IPS-18a (cell line): ENCODE measurements around the gene HIVEP2.

Source experiments
- H3K27ac ChIP-seq: one replicate; pipeline ENCODE4 v1.5.1; 2013; ENCODE audit warnings: low read length
- H3K27me3 ChIP-seq: one replicate; pipeline ENCODE4 v1.6.1; 2013; ENCODE audit warnings: mild to moderate bottlenecking, low read length; ENCODE audit not compliant: control insufficient read depth, insufficient read depth
- H3K36me3 ChIP-seq: one replicate; pipeline ENCODE4 v1.6.1; 2013; ENCODE audit warnings: low read depth, low read length; ENCODE audit not compliant: control insufficient read depth
- H3K4me1 ChIP-seq: one replicate; pipeline ENCODE4 v1.6.1; 2013; ENCODE audit warnings: low read depth, low read length; ENCODE audit not compliant: control insufficient read depth
- H3K4me3 ChIP-seq: one replicate; pipeline ENCODE4 v1.5.1; 2013; ENCODE audit warnings: low read length
- H3K9ac ChIP-seq: one replicate; pipeline ENCODE4 v1.6.1; 2013; ENCODE audit warnings: mild to moderate bottlenecking, low read length, moderate library complexity
- H3K9me3 ChIP-seq: one replicate; pipeline ENCODE4 v1.6.1; 2013; ENCODE audit warnings: low read depth, low read length; ENCODE audit not compliant: control insufficient read depth

HIVEP2 gene

DNA sequence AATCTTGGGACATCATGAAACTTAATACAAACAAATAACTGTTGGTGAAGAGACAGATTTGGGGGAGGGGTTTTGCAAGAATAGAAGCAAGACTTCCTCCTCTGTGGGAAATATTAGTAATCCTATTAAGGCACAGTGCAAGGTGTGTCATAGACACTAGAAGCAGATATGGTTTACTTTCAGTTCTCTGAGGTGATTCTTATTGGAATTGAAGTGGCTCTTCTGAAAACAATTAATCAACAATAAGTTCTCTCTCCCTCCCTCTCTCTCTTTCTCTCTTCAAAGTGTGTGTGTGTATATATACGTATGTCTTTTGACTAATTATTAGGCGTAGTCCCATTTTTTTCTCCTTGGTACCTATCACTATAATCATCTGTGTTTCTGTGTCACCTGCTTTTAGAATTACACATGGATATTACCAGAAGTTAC lies 99.8 kb downstream of the HIVEP2 start:
- no peak overlapping the region for H3K27ac ChIP-seq
- H3K9me3 ChIP-seq = no peaks in the 10 kb centered on the region
- peak overlapping the region; percentile 32 for H3K4me3 ChIP-seq
- no peaks in the 10 kb centered on the region for H3K36me3 ChIP-seq
- peaks cover 42% of the 10 kb centered on the region for H3K4me1 ChIP-seq
- H3K27me3 ChIP-seq = no peaks in the 10 kb centered on the region
- H3K9ac ChIP-seq = no peak overlapping the region

DNA sequence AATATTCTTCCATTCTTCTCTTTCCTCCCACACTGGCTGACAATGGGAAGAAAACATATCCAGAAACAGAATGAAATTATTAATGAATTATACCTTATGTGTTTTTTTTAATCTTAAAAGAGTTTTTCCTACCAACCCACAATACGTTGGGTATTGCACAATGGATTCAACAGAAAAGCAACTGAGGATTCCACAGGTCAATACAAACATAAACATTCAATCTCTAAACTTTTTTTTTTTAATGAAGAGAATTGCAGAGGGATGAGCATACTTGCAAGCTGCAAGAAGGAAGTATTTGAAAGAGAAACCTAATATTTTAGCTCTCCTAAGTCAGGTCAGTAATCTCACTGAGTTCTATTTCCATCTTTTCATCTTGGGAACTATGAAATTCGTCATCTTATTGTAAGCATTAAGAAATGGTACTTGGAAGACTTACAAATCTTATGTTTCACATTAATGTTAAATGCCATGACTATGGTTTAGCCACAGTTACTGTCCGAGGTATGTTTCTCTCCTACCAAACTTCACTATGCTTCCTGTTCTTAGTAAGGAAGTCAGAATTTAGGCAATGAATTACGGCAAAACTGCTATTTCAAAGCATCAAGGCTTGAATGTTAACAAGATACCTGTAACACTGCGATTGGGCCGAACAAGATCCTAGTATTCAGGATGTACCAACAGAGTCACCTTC lies 100.8 kb downstream of the HIVEP2 start:
- Histone ChIP-seq H3K4me1 (peaks cover 42% of the 10 kb centered on the region), H3K36me3 (no peaks in the 10 kb centered on the region), H3K27me3 (no peaks in the 10 kb centered on the region), H3K4me3 (no peak overlapping the region), H3K27ac (no peak overlapping the region), H3K9ac (no peak overlapping the region), H3K9me3 (no peaks in the 10 kb centered on the region)

DNA sequence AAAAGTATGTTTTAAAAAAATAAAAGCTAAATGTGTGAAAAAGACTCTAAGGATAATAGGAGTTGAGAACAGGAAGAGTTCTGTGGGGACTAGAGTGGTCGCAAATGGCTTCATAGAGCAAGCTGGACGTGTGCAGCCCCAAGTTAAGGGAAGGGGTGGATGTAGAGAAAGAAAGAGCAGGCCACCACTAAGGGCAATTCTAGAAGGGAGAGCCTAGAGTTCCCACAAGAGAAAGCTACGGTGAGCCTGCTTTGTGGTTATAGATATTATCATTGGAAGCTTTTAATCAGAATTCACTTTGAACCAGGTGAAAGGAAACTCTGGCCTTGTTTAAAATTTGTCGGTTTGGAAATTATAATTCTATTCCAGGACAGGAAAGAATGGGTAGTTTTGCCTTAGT lies 101.6 kb downstream of the HIVEP2 start:
- no peaks in the 10 kb centered on the region for H3K36me3 ChIP-seq
- H3K9me3 ChIP-seq = no peaks in the 10 kb centered on the region
- H3K27me3 ChIP-seq = no peaks in the 10 kb centered on the region
- H3K9ac ChIP-seq = no peak overlapping the region
- no peak overlapping the region for H3K27ac ChIP-seq
- peaks cover 42% of the 10 kb centered on the region for H3K4me1 ChIP-seq
- no peak overlapping the region for H3K4me3 ChIP-seq

DNA sequence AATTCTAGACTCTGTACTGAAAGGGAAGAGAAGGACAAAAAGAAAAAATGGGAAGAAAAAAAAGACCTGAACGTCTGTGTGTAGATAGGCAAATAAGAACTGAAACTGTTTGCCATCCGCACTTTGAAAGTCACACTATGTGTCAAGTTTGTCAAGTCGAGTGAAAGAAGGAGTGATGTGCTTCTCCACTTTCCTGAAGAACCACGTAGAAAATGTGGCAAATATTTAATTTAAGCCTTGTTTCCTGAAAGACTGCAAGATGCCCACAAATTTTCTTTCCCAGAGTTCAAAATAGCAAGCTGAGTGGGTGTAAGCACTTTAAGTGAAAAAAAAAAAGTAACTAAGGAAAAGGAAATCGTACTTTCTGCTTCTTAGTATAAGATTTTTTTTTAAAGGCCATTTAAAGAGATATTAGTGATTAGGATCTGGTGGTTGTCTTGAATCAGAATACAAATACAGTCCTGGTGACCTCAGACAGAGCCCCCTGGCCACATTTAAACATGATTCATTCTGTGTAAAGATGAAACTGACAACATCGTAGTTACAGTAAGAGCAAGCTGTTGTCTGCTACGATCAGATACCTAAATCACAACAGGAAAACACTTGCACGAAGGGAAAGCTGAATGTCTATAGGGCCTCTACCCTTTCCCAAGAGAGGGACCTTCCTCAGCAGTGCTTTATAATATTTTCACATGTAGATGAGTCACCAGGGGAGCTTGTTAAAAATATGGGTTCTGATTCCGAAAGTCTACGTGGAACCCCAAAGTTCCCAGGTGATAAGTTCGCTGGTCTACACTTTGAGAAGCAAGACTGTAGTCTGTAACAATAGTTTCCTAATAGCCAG lies 102.3 kb downstream of the HIVEP2 start:
- no peaks in the 10 kb centered on the region for H3K9me3 ChIP-seq
- H3K36me3 ChIP-seq = no peaks in the 10 kb centered on the region
- peaks cover 42% of the 10 kb centered on the region for H3K4me1 ChIP-seq
- H3K9ac ChIP-seq = no peak overlapping the region
- no peak overlapping the region for H3K27ac ChIP-seq
- no peaks in the 10 kb centered on the region for H3K27me3 ChIP-seq
- no peak overlapping the region for H3K4me3 ChIP-seq

DNA sequence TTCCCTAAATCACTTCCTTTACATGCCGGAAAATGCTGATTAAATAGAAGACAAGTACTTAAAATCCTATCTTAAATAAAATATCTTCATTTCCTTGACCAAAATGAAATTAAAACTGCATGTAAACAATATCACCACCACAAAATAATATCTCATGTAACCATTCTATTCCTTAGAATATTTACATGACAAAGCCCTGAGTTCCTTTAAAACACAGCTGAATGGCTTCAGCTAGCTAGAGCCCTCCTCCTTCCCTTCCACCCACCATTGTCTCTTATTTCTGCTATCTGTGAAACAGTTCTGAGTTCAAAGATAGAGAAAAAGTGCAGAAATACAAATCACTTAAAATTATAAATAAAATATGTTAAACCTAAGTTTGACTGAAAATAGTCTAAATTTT lies 103.1 kb downstream of the HIVEP2 start:
- no peaks in the 10 kb centered on the region for H3K36me3 ChIP-seq
- no peaks in the 10 kb centered on the region for H3K27me3 ChIP-seq
- no peak overlapping the region for H3K9ac ChIP-seq
- no peak overlapping the region for H3K4me3 ChIP-seq
- no peaks in the 10 kb centered on the region for H3K9me3 ChIP-seq
- no peak overlapping the region for H3K27ac ChIP-seq
- peaks cover 39% of the 10 kb centered on the region for H3K4me1 ChIP-seq

DNA sequence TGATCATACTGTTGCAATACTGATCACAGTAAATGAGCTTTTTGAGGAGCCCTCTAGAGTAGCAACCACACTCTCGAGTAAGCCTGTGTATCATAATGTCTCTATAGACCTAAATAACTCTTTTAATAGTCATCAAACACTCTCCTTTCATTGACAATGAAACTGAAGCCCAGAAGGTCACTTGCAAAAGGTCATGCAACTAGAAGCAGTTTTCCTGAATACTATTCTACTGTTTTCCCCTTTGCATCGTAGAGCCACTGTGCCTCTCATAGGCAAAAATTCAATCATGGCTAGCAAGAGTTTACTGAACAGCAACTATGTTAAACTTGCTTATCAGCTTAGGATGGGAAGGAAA lies 105.3 kb downstream of the HIVEP2 start:
- Histone ChIP-seq H3K9me3 (no peaks in the 10 kb centered on the region), H3K9ac (no peak overlapping the region), H3K27ac (no peak overlapping the region), H3K27me3 (no peaks in the 10 kb centered on the region), H3K4me1 (peaks cover 16% of the 10 kb centered on the region), H3K36me3 (no peaks in the 10 kb centered on the region), H3K4me3 (no peak overlapping the region)

DNA sequence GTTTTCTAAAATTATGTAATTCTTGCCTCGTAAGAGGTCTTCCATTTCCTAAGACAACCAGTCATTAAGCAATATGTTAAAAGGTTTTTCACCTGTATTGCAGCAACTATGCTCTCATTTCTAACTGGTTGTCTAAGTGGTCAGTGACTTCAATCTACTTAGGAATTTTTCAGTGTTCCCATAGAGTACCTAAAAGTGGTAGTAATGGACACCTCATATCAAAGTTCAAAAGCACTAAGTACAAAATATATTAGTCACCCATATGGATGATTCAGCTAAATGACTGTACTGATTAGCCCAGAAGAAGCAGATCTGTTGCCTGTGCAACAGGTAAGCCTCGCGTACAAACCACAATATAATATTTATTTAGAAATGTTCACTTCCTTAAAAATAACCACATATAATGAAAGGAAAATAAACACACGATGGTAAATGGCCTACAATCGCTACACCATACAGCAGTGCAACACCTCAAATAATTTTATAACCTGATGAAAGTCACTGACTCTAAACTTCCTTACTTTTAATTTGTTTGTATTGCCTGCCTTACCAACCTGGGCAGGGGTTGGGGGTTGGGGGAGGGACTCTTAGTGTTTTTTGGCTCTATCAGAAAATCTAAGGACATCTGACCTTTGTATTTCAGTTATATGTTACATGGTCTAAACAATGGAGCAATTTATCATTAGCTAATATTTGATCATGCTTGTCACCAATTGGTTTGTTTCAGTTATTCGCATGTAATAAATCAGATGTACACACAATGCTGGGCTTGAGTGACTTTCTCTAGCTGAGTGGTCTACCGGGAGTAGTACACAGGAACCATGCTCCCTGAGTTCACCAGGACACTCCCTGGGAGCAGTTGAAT lies 105.9 kb downstream of the HIVEP2 start:
- Histone ChIP-seq H3K9ac (no peak overlapping the region), H3K4me1 (peaks cover 14% of the 10 kb centered on the region), H3K4me3 (no peak overlapping the region), H3K36me3 (no peaks in the 10 kb centered on the region), H3K27me3 (no peaks in the 10 kb centered on the region), H3K27ac (no peak overlapping the region), H3K9me3 (no peaks in the 10 kb centered on the region)

DNA sequence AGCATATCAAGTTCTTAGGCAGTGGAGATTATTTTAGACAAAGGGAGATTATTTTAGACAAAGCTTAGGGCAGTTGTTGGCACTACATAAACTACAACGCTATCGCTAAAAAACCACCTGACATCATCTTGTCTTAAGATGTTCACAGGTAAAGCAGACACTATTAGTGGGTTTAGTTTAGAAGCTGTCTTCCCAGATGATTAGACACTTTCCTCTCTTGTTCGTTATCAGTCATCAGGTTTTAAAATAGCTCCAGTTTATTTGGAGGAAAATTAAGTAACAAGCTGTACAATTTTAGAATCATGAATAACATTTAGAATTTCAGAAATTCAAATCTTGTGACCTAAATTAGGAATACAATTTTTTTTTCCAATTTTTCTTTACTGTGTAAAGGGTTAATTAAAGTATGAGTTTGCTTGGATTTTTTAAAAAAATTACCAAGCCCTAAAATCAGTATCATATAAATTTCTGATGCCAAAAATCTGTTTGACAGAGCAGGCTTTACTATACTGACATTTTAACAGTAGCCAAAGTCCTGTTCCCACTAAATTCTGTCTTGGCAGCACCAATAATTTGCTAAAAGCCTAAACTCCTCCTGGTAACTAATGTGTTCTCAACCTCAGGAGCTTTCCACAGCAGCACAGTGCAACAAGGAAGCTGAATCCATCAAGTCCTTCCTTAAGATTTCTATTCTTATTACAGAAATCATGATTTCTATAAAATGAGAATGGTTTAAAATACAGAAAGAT lies 109.0 kb downstream of the HIVEP2 start:
- no peak overlapping the region for H3K27ac ChIP-seq
- H3K36me3 ChIP-seq = no peaks in the 10 kb centered on the region
- H3K27me3 ChIP-seq = no peaks in the 10 kb centered on the region
- no peaks in the 10 kb centered on the region for H3K9me3 ChIP-seq
- no peak overlapping the region for H3K9ac ChIP-seq
- H3K4me1 ChIP-seq = no peaks in the 10 kb centered on the region
- no peak overlapping the region for H3K4me3 ChIP-seq

DNA sequence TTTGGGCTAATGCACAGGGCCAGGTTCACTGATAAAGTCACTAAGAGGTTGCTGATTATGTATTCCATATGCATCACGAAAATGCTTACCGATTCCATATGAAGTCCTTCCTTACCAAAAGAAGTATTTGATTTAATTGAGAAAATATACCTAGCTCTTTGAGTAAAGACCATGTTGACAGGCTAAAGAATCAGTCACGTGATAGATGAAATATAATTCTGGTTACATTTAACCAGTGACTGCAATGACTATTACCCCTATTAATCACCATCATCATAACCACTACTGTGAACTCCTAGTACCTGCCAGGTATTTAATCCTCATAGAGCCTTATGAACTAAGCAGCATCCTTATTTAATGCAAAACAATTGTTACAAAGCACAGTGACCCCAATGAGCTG lies 110.1 kb downstream of the HIVEP2 start:
- Histone ChIP-seq H3K4me1 (no peaks in the 10 kb centered on the region), H3K27ac (no peak overlapping the region), H3K9ac (no peak overlapping the region), H3K36me3 (no peaks in the 10 kb centered on the region), H3K4me3 (no peak overlapping the region), H3K9me3 (no peaks in the 10 kb centered on the region), H3K27me3 (no peaks in the 10 kb centered on the region)

DNA sequence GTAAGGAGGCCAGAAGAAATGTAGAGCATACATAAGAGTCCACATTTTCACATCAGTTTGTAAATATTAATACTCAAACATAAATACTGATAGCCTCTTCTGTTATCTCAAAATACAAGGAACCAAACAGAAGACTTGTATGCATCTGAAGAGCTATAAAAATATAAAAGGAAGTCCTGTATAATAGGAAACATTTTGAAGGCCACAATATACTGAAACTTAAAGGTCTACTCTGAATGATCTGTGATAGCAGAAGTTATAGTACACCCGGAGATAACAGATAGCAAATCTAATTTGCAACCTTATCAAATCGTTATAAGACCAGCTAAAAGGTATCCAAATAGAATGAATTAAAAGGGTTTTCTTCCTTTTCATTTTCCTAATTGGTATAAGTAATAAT lies 111.2 kb downstream of the HIVEP2 start:
- Histone ChIP-seq H3K27ac (no peak overlapping the region), H3K4me1 (no peaks in the 10 kb centered on the region), H3K9me3 (no peaks in the 10 kb centered on the region), H3K27me3 (no peaks in the 10 kb centered on the region), H3K36me3 (no peaks in the 10 kb centered on the region), H3K9ac (no peak overlapping the region), H3K4me3 (no peak overlapping the region)

DNA sequence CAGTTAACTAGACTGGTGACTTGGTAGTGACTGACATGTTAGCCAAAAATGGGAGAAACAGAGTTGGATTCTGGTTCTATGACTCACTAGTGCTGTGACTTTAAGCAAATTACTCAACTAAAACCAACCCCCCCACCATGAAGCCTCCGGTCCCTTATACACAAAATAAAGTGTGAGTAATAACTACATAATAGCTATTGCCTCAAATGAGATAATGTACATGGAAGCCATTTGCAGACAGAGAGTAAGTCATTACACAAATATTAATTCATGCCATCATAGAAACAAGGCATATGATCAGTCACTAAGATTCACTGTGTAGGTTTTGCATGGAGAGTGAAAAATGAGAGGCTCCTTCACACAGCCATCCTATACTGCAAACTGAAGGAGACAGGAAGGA lies 111.9 kb downstream of the HIVEP2 start:
- no peaks in the 10 kb centered on the region for H3K36me3 ChIP-seq
- no peaks in the 10 kb centered on the region for H3K4me1 ChIP-seq
- no peak overlapping the region for H3K27ac ChIP-seq
- H3K27me3 ChIP-seq = no peaks in the 10 kb centered on the region
- no peak overlapping the region for H3K9ac ChIP-seq
- H3K9me3 ChIP-seq = no peaks in the 10 kb centered on the region
- no peak overlapping the region for H3K4me3 ChIP-seq
